GM12865 (cell line): ENCODE data around the gene GLP1R.

Source experiments
- DNase-seq: peaks from one replicate; pipeline ENCODE4 v3.0.0; 2010; ENCODE audit warnings: low read depth
- H3K4me3 ChIP-seq: 2 replicates; pipeline ENCODE4 v1.5.1; 2011; ENCODE audit warnings: mild to moderate bottlenecking, low read depth, low read length, control low read depth
- TF ChIP-seq, protein P1 (sequence below): IDR thresholded peaks from 2 replicates; pipeline ENCODE4 v1.5.1; 2011; ENCODE audit warnings: low read length, control low read depth, low read depth, inconsistent platforms; ENCODE audit not compliant: insufficient read depth; ENCODE audit errors: missing control alignments

Gene GLP1R

GRCh38 chr6:39040080-39040673, 8.4 kb upstream of the GLP1R start:
- H3K4me3 ChIP-seq: no peak overlapping the region
- TF ChIP-seq, protein P1, sequence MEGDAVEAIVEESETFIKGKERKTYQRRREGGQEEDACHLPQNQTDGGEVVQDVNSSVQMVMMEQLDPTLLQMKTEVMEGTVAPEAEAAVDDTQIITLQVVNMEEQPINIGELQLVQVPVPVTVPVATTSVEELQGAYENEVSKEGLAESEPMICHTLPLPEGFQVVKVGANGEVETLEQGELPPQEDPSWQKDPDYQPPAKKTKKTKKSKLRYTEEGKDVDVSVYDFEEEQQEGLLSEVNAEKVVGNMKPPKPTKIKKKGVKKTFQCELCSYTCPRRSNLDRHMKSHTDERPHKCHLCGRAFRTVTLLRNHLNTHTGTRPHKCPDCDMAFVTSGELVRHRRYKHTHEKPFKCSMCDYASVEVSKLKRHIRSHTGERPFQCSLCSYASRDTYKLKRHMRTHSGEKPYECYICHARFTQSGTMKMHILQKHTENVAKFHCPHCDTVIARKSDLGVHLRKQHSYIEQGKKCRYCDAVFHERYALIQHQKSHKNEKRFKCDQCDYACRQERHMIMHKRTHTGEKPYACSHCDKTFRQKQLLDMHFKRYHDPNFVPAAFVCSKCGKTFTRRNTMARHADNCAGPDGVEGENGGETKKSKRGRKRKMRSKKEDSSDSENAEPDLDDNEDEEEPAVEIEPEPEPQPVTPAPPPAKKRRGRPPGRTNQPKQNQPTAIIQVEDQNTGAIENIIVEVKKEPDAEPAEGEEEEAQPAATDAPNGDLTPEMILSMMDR: no peak
- DNase-seq: peak; percentile 67

- TF ChIP-seq, protein P1: no peak
- no peak overlapping the region for H3K4me3 ChIP-seq
- DNase-seq: peak; percentile 42
Observed at GRCh38 chr6:39041072-39041471, 7.5 kb upstream of the GLP1R start.

DNA sequence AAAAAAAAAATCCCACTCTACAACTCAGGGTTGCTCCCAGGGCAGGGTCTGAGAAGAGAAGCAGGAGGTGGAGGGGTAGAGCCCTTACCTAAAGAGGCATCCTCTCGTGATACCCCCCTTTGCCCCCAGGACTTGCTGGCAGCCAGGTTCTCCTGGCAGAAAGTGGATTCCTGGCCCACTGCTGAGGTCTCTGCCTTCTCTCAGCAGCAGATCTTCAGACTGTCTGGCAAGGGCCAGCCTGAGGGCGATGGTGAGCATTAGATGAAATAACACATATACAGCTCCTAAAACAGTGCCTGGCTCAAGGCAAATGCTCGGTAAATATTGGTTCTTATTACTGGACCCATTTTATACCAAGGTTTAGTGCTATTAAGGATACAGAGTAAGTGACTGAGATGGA, 4.8 kb upstream of the GLP1R start:
- no peak for DNase-seq
- TF ChIP-seq, protein P1: no peak
- no peak overlapping the region for H3K4me3 ChIP-seq

- no peak for DNase-seq
Observed at GRCh38 chr6:39044181-39044580, 4.4 kb upstream of the GLP1R start.

GRCh38 chr6:39047434-39048327, 900 bp upstream of the GLP1R start:
- DNase-seq: no peak
- TF ChIP-seq, protein P1: no peak
- H3K4me3 ChIP-seq: no peak overlapping the region

More at GRCh38 chr6:39044181-39044580, 4.4 kb upstream of the GLP1R start:
- no peak overlapping the region for H3K4me3 ChIP-seq
- TF ChIP-seq, protein P1: no peak

DNA sequence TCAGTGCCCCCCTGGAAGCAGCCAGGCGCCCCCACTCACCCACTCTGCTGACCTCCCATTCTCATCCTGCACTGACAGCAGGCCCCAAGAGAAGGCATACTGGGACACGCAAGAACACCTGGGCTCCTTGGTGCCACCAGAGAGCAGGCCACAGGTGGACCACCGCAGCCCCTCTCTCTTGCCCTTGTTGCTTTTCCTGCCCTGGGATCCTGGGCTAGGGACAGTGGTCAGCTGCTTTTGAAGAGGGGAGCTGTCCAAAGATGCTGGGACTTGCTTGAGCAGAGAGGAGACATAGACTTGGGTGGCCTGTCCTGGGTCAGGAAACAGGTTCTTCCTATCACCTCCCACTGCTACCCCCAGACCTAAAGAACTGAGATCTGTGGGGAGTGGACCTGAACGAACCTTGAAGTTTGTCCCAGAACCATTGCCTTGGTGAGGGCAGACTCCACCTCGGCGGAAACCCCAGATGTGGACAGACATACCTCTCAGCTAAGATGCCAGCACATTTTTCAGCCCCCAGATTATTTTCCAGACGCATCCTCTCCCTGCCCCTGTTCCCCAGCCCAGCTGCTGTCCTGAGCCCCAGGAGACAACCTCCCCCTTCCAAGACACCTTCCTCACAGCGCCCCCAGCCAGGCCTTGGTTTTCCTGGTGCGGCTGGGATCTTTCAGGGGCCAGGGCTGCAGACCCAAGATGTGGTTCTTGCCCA, 1.1 kb downstream of the GLP1R start:
- no peak overlapping the region for H3K4me3 ChIP-seq
- no peak for DNase-seq
- TF ChIP-seq, protein P1: no peak
